GM18870 (cell line): ENCODE results near the gene IFT172.
A peak's percentile ranks its signal among the peaks of the same experiment; 100 is the strongest.

Experiments used
- ATAC-seq: cut with Tn5 transposase; IDR thresholded peaks from one replicate; pipeline ENCODE4 v1.9.1; 2021; ENCODE audit warnings: moderate library complexity; ENCODE audit not compliant: unreplicated experiment

Gene IFT172

GRCh38 chr2:27494284-27494943 lies 4.9 kb upstream of the IFT172 start:
- ATAC-seq: no peak

GRCh38 chr2:27493948-27494283 lies 4.4 kb upstream of the IFT172 start:
- no peak for ATAC-seq

- no peak for ATAC-seq
Measured at GRCh38 chr2:27492557-27492956, 3.0 kb upstream of the IFT172 start.

GRCh38 chr2:27489118-27489497 lies 435 bp downstream of the IFT172 start:
- peak; percentile 10 for ATAC-seq

- no peak for ATAC-seq
Measured at GRCh38 chr2:27485496-27485895, 4.0 kb downstream of the IFT172 start.

- ATAC-seq: no peak
Measured at GRCh38 chr2:27471961-27472360, 17.6 kb downstream of the IFT172 start.

GRCh38 chr2:27464443-27464842 lies 25.1 kb downstream of the IFT172 start:
- ATAC-seq: no peak

GRCh38 chr2:27461118-27461517 lies 28.4 kb downstream of the IFT172 start:
- ATAC-seq: no peak

GRCh38 chr2:27453968-27454367 lies 35.6 kb downstream of the IFT172 start:
- ATAC-seq: no peak

- no peak for ATAC-seq
Measured at GRCh38 chr2:27451095-27451494, 38.4 kb downstream of the IFT172 start.

GRCh38 chr2:27448381-27448780 lies 41.2 kb downstream of the IFT172 start:
- ATAC-seq: no peak

- no peak for ATAC-seq
Measured at GRCh38 chr2:27446057-27446456, 43.5 kb downstream of the IFT172 start.

GRCh38 chr2:27445615-27446014 lies 43.9 kb downstream of the IFT172 start:
- no peak for ATAC-seq

GRCh38 chr2:27445155-27445554 lies 44.4 kb downstream of the IFT172 start:
- no peak for ATAC-seq

- no peak for ATAC-seq
Measured at GRCh38 chr2:27442920-27443282, 46.6 kb downstream of the IFT172 start.

- ATAC-seq: no peak
Measured at GRCh38 chr2:27441958-27442919, 47.3 kb downstream of the IFT172 start, which contains the start of gene KRTCAP3. KRTCAP3 (plus strand) TSS chr2:27442381; CDS start chr2:27442413, 32 bp downstream.

- no peak for ATAC-seq
Measured at GRCh38 chr2:27441226-27441926, 48.2 kb downstream of the IFT172 start.

- ATAC-seq: no peak
Measured at GRCh38 chr2:27435628-27436027, 53.9 kb downstream of the IFT172 start.

- ATAC-seq: no peak
Measured at GRCh38 chr2:27431395-27431794, 58.1 kb downstream of the IFT172 start.

GRCh38 chr2:27428978-27429541 lies 60.5 kb downstream of the IFT172 start:
- peak; percentile 37 for ATAC-seq
